ENCODE results near the gene MESD.

DNA sequence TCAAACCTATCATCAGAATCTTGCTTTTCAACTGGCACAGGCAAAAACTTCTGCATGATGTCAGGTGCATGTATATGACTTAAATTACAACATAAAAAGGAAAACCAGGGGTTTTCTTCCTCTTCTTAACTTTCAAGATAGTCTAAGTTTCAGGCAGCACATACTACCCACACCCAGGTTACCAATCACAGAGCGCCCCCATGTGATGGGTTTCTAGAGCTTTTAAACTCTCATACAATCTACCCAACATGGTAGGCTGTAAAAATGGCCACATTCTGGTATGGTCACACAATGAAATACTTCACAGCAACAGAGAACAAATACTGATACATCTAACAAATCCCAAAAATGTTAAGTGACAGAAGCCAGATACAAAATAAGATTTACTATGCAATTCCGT is 7.4 kb downstream of the MESD start:
- TF ChIP-seq, protein P1, sequence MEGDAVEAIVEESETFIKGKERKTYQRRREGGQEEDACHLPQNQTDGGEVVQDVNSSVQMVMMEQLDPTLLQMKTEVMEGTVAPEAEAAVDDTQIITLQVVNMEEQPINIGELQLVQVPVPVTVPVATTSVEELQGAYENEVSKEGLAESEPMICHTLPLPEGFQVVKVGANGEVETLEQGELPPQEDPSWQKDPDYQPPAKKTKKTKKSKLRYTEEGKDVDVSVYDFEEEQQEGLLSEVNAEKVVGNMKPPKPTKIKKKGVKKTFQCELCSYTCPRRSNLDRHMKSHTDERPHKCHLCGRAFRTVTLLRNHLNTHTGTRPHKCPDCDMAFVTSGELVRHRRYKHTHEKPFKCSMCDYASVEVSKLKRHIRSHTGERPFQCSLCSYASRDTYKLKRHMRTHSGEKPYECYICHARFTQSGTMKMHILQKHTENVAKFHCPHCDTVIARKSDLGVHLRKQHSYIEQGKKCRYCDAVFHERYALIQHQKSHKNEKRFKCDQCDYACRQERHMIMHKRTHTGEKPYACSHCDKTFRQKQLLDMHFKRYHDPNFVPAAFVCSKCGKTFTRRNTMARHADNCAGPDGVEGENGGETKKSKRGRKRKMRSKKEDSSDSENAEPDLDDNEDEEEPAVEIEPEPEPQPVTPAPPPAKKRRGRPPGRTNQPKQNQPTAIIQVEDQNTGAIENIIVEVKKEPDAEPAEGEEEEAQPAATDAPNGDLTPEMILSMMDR (IDR thresholded peaks at IDR 0.05): no peak
- TF ChIP-seq EP300 (IDR thresholded peaks at IDR 0.05) (no peak), POLR2A (IDR thresholded peaks at IDR 0.05) (no peak)
